Thymus (tissue), 11 donors: ENCODE data around the gene KRTAP5-8. TPM values are rescaled to one million over a fixed set of nuclear protein-coding genes. Genes with fewer than 3 reads are reported as not detected.
"Not testable (repeated sequence)": the region's sequence is repeated elsewhere in the genome, so short reads cannot be mapped to it uniquely, and the experiment has no call there.

Source experiments
- DNase-seq, 9 donors: peaks; one replicate each; pipeline ENCODE4 v3.0.0-alpha.2; 2013; ENCODE audit warnings: low spot score in 9 of 9, low read depth in 6 of 9, missing footprints in 1 of 9
- H3K27ac ChIP-seq, 2 donors: one replicate each; pipeline ENCODE4 v1.5.1; 2013; ENCODE audit warnings: control low read depth in 1 of 2, low read depth in 1 of 2, low read length in 1 of 2, mild to moderate bottlenecking in 1 of 2, moderate library complexity in 1 of 2
- H3K27me3 ChIP-seq, 2 donors: one replicate each; pipeline ENCODE4 v1.5.1; 2013; ENCODE audit warnings: low read length in 1 of 2; ENCODE audit not compliant: control insufficient read depth in 2 of 2, insufficient read depth in 1 of 2
- H3K36me3 ChIP-seq, 2 donors: one replicate each; pipeline ENCODE4 v1.5.1; 2013; ENCODE audit warnings: low read length in 1 of 2, mild to moderate bottlenecking in 1 of 2, moderate library complexity in 1 of 2; ENCODE audit not compliant: control insufficient read depth in 2 of 2, insufficient read depth in 2 of 2
- H3K4me1 ChIP-seq, 2 donors: one replicate each; pipeline ENCODE4 v1.5.1; 2013; ENCODE audit warnings: low read length in 2 of 2; ENCODE audit not compliant: control insufficient read depth in 2 of 2, insufficient read depth in 2 of 2
- H3K4me3 ChIP-seq, 2 donors: one replicate each; pipeline ENCODE4 v1.5.1; 2013; ENCODE audit warnings: low read length in 2 of 2, control low read depth in 1 of 2, mild to moderate bottlenecking in 1 of 2
- H3K9me3 ChIP-seq, 2 donors: one replicate each; pipeline ENCODE4 v1.5.1; 2013; ENCODE audit warnings: low read length in 1 of 2, mild to moderate bottlenecking in 1 of 2; ENCODE audit not compliant: control insufficient read depth in 2 of 2, insufficient read depth in 1 of 2
- WGBS: extraction: QIAGEN DNeasy Blood & Tissue Kit; methylation state at CpG from one replicate; pipeline ENCODE4 v1.1.7; 2013; 5-methylcytosine and 5-hydroxymethylcytosine counted together
- polyA plus RNA-seq: library from polyadenylated mRNA; stranded (reverse); fragments of 200-250 nt; gene quantifications from one replicate; pipeline ENCODE4 v1.2.3, GENCODE V29; 2013
- total RNA-seq: library from RNA; stranded (reverse); fragments of 120-200 nt; gene quantifications from one replicate; pipeline ENCODE4 v1.2.4, GENCODE V29; 2013
- donor health status: healthy.

Gene KRTAP5-8
- total and polyA plus RNA-seq, 2 donors = 0.25 TPM; not detected in 1

GRCh38 chr11:71581826-71582225 lies 44.0 kb downstream of the KRTAP5-8 start:
- no peak overlapping the region for H3K27ac ChIP-seq
- 90% methylated on average over 4 of the region's 4 CpGs for WGBS

DNA sequence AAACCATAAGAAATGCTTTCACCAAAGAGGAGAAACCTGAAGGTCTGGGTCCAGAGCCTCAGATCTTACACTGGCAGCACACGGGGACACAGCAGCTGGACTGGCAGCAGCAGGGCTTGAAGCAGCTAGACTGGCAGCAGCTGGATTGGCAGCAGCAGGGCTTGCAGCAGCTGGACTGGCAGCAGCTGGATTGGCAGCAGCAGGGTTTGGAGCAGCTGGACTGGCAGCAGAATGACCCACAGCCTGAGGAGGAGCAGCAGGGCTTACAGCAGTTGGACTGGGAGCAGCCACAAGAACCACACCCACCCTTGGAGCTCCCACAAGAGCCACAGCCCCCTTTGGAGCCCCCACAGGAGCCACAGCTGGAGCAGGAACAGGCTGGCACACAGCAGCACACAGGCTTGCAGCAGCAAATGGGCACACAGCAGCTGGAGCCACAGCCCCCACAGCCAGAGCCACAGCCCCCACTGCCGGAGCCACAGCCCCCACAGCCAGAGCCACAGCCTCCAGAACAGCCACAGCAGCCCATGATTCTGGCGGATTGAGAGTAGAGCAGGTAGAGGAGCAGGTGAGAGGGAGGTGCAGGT lies 44.6 kb downstream of the KRTAP5-8 start, which contains the start of gene KRTAP5-11:
Gene KRTAP5-11, minus strand, starts transcription at position 567 of the 587 bp plus-strand sequence. Its CDS starts 38 bp downstream, at position 529.
- 61% methylated on average over 3 of the region's 3 CpGs for WGBS
- DNase-seq = no peak
- H3K27ac ChIP-seq = no peak within 1 kb of the TSS

More at GRCh38 chr11:71581826-71582225, 44.0 kb downstream of the KRTAP5-8 start:
- no peak for DNase-seq
- no peaks in the 10 kb centered on the region for H3K36me3 ChIP-seq
- H3K4me3 ChIP-seq = no peak overlapping the region
- H3K9me3 ChIP-seq = no peaks in the 10 kb centered on the region
- no peaks in the 10 kb centered on the region for H3K4me1 ChIP-seq
- H3K27me3 ChIP-seq = peaks cover 0 to 4% of the 10 kb centered on the region in 2 donors

GRCh38 chr11:71582969-71583368 lies 45.1 kb downstream of the KRTAP5-8 start:
- H3K36me3 ChIP-seq, H3K27ac ChIP-seq, H3K4me3 ChIP-seq, DNase-seq, H3K9me3 ChIP-seq, H3K27me3 ChIP-seq, H3K4me1 ChIP-seq: not testable (repeated sequence)
- WGBS = 70% methylated on average over 2 of the region's 2 CpGs

More for the DNA sequence above, 44.6 kb downstream of the KRTAP5-8 start, which contains the start of gene KRTAP5-11:
- H3K27me3 ChIP-seq = peaks cover 0 to 4% of the 10 kb centered on the region in 2 donors
- H3K4me3 ChIP-seq = no peak within 1 kb of the TSS
- no peaks in the 10 kb centered on the region for H3K9me3 ChIP-seq
- no peaks in the 10 kb centered on the region for H3K36me3 ChIP-seq
- no peaks in the 10 kb centered on the region for H3K4me1 ChIP-seq

DNA sequence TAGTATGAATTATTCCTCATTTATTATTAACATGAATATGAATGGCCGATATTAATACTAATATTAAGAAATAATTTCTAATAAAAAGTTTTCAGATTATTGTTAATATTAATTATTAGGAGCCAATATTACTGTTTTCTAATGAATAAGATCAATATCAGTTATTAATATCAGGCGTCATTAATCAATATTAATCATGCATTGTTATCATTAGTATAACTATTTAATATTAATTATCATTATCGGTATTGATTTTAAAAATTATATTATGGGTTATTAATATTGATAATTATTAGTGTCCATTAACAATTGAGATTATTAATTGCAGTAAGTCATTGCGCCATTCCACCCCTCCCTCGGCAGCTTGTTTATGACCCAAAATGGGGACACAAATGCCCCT lies 47.8 kb downstream of the KRTAP5-8 start:
- WGBS = 86% methylated on average over 5 of the region's 5 CpGs

GRCh38 chr11:71588314-71588713 lies 50.5 kb downstream of the KRTAP5-8 start:
- DNase-seq, H3K36me3 ChIP-seq, H3K4me1 ChIP-seq, H3K4me3 ChIP-seq, H3K27me3 ChIP-seq, H3K27ac ChIP-seq, H3K9me3 ChIP-seq: not testable (repeated sequence)
- 60% methylated on average over 4 of the region's 4 CpGs for WGBS

More for the DNA sequence above, 47.8 kb downstream of the KRTAP5-8 start:
- not testable (repeated sequence) for H3K4me1 ChIP-seq, H3K27me3 ChIP-seq, H3K4me3 ChIP-seq, H3K9me3 ChIP-seq, H3K36me3 ChIP-seq, DNase-seq, H3K27ac ChIP-seq

Other genes with a start within 250 kb of the KRTAP5-8 start
- 4.5 TPM for gene DHCR7, start 89.6 kb upstream of the KRTAP5-8 start, total RNA-seq
- gene DHCR7, start 89.6 kb upstream of the KRTAP5-8 start, polyA plus RNA-seq = 4.1 TPM
- gene NADSYN1, start 84.8 kb upstream of the KRTAP5-8 start, total RNA-seq = 47.9 TPM
- 113 TPM for gene NADSYN1, start 84.8 kb upstream of the KRTAP5-8 start, polyA plus RNA-seq
- not detected for gene KRTAP5-7, start 10.8 kb upstream of the KRTAP5-8 start, total RNA-seq
- 0.05 TPM for gene KRTAP5-7, start 10.8 kb upstream of the KRTAP5-8 start, polyA plus RNA-seq
- not detected for gene KRTAP5-9, start 10.4 kb downstream of the KRTAP5-8 start, total RNA-seq
- gene KRTAP5-9, start 10.4 kb downstream of the KRTAP5-8 start, polyA plus RNA-seq = 0.48 TPM
- gene KRTAP5-10, start 27.5 kb downstream of the KRTAP5-8 start, total RNA-seq = not detected
- 0.16 TPM for gene KRTAP5-10, start 27.5 kb downstream of the KRTAP5-8 start, polyA plus RNA-seq
- not detected for gene KRTAP5-11, start 44.9 kb downstream of the KRTAP5-8 start, total RNA-seq
- gene KRTAP5-11, start 44.9 kb downstream of the KRTAP5-8 start, polyA plus RNA-seq = not detected